Keratinocyte (primary cell): Measurements from ENCODE around the gene IL15. TPM values are rescaled to one million over a fixed set of nuclear protein-coding genes. Genes with fewer than 3 reads are reported as not detected.
"Not testable (repeated sequence)": the region's sequence is repeated elsewhere in the genome, so short reads cannot be mapped to it uniquely, and the experiment has no call there.

ENCODE experiments used
- DNase-seq: peaks from one replicate; pipeline ENCODE4 v3.0.0-alpha.2; 2011; ENCODE audit warnings: low read depth, missing footprints, low spot score
- FAIRE-seq: peaks from 2 replicates; lab custom pipeline; 2011; peaks lifted over from hg19 to GRCh38; lab: Jason Lieb, UNC
- H2AFZ ChIP-seq: 2 replicates; pipeline ENCODE4 v1.6.0; 2012; ENCODE audit warnings: low read length, control low read depth, inconsistent platforms; ENCODE audit not compliant: control insufficient read depth
- H3K27ac ChIP-seq: 2 replicates; pipeline ENCODE4 v1.5.1; 2011; ENCODE audit warnings: low read length; ENCODE audit not compliant: control insufficient read depth, insufficient read depth
- H3K27me3 ChIP-seq: 3 replicates; pipeline ENCODE4 v1.6.0; 2011; ENCODE audit warnings: low read length; ENCODE audit not compliant: control insufficient read depth, insufficient read depth; ENCODE audit errors: extremely low read depth
- H3K36me3 ChIP-seq, 2 experiments: 2 replicates in 1 of 2; 3 replicates in 1 of 2; pipeline ENCODE4 v1.5.1; 2011; ENCODE audit warnings: low read length in 2 of 2, mild to moderate bottlenecking in 1 of 2; ENCODE audit not compliant: control insufficient read depth in 2 of 2, insufficient read depth in 2 of 2; ENCODE audit errors: extremely low read depth in 1 of 2
- H3K4me1 ChIP-seq: 3 replicates; pipeline ENCODE4 v1.5.1; 2011; ENCODE audit warnings: low read length; ENCODE audit not compliant: control insufficient read depth, insufficient read depth; ENCODE audit errors: extremely low read depth
- H3K4me2 ChIP-seq: 3 replicates; pipeline ENCODE4 v1.6.0; 2011; ENCODE audit warnings: low read depth, low read length; ENCODE audit not compliant: control insufficient read depth, insufficient read depth; ENCODE audit errors: extremely low read depth
- H3K4me3 ChIP-seq, 3 experiments: fragments of 200-600 bp in 1 of 3; sonication (generic) in 1 of 3; 2 replicates in 2 of 3; 3 replicates in 1 of 3; pipeline ENCODE4 v1.5.1; 2011 to 2016; ENCODE audit warnings: low read length in 3 of 3, mild to moderate bottlenecking in 3 of 3, control low read depth in 2 of 3, inconsistent platforms in 1 of 3, low read depth in 1 of 3, mixed read lengths in 1 of 3, mixed run types in 1 of 3, moderate library complexity in 1 of 3; ENCODE audit not compliant: control insufficient read depth in 2 of 3, insufficient read depth in 2 of 3; ENCODE audit errors: extremely low read depth in 1 of 3
- H3K79me2 ChIP-seq: 2 replicates; pipeline ENCODE4 v1.6.0; 2012; ENCODE audit warnings: low read length; ENCODE audit not compliant: control insufficient read depth, insufficient read depth
- H3K9ac ChIP-seq: 3 replicates; pipeline ENCODE4 v1.6.0; 2011; ENCODE audit warnings: low read length; ENCODE audit not compliant: control insufficient read depth, insufficient read depth; ENCODE audit errors: extremely low read depth
- H3K9me1 ChIP-seq: 3 replicates; pipeline ENCODE4 v1.6.0; 2011; ENCODE audit warnings: low read length; ENCODE audit not compliant: control insufficient read depth, insufficient read depth; ENCODE audit errors: extremely low read depth
- H3K9me3 ChIP-seq: 2 replicates; pipeline ENCODE4 v1.5.1; 2012; ENCODE audit warnings: low read depth, low read length; ENCODE audit not compliant: control insufficient read depth
- H4K20me1 ChIP-seq: 3 replicates; pipeline ENCODE4 v1.6.0; 2011; ENCODE audit warnings: low read length; ENCODE audit not compliant: control insufficient read depth, insufficient read depth; ENCODE audit errors: extremely low read depth
- EZH2 ChIP-seq: IDR thresholded peaks from one replicate; pipeline ENCODE4 v1.6.1; 2012; ENCODE audit warnings: inconsistent platforms, mild to moderate bottlenecking, low read length, moderate library complexity
- dilution Hi-C: fragments of 300-500 bp; cut with MboI; formaldehyde crosslinking; loops from one replicate; pipeline ENCODE4 v1.7.0; 2020; ENCODE audit warnings: low sequenced_read_pairs; ENCODE audit not compliant: extremely low pct_ligation_motif_present
- polyA plus RNA-seq, 5 experiments: library from polyadenylated mRNA; depleted of rRNA in 3 of 5; stranded (reverse) in 3 of 5; stranded (forward) in 1 of 5; unstranded in 1 of 5; fragments of >200 nt; gene quantifications; 1 replicate in 1 of 5; 2 replicates in 3 of 5; 3 replicates in 1 of 5; pipeline versions ENCODE4 v1.2.1 to v1.2.3, GENCODE V29; 2011 to 2012; ENCODE audit warnings: missing spikeins in 2 of 5, low read depth in 1 of 5, low replicate concordance in 1 of 5
- TF ChIP-seq, protein P1 (sequence below), 3 experiments: IDR thresholded peaks in 1 of 3; conservative IDR thresholded peaks in 1 of 3; optimal IDR thresholded peaks in 1 of 3; 2 replicates in 2 of 3; 3 replicates in 1 of 3; pipeline versions ENCODE3 to v1.5.1; 2011; ENCODE audit warnings: low read length in 3 of 3, mild to moderate bottlenecking in 3 of 3, moderate library complexity in 2 of 3, control low read depth in 1 of 3, inconsistent platforms in 1 of 3; ENCODE audit not compliant: insufficient read depth in 2 of 3; ENCODE audit errors: extremely low read depth in 1 of 3

The IL15 gene
- polyA plus RNA-seq, 1 donor (not counting 4 experiments of a cell fraction or from before 2014, with no cell fraction given) = 1.4 TPM

DNA sequence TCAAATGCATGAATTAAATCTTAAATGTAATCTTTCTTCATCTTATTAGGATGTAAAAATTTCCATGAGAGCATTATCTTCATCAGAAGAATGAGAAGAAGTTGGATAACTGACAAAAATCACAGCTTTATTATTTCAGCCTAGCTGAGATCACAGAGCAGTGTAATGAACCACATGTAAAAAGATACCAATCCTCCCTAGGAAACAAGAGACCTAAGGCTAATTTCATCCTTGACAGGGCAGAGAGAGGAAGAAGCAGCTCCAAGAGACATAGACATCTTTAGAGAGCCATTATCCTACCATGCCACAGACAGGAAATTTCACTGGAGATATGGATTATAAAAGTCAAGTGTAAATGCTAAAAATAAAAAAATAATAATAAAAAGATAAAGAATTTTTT lies 40.9 kb upstream of the IL15 start:
- dilution Hi-C loops = no loop called here
- Histone ChIP-seq H3K4me3 (no peak overlapping the region), H3K4me2 (no peak overlapping the region), H3K79me2 (no peaks in the 10 kb centered on the region), H3K36me3 (no peaks in the 10 kb centered on the region), H3K4me1 (no peaks in the 10 kb centered on the region), H3K27me3 (no peaks in the 10 kb centered on the region), H2AFZ (no peak overlapping the region), H3K27ac (no peak overlapping the region), H4K20me1 (no peaks in the 10 kb centered on the region), H3K9me1 (no peaks in the 10 kb centered on the region), H3K9ac (no peak overlapping the region), H3K9me3 (peaks cover 3% of the 10 kb centered on the region)
- TF ChIP-seq EZH2 = no peak
- TF ChIP-seq, protein P1, sequence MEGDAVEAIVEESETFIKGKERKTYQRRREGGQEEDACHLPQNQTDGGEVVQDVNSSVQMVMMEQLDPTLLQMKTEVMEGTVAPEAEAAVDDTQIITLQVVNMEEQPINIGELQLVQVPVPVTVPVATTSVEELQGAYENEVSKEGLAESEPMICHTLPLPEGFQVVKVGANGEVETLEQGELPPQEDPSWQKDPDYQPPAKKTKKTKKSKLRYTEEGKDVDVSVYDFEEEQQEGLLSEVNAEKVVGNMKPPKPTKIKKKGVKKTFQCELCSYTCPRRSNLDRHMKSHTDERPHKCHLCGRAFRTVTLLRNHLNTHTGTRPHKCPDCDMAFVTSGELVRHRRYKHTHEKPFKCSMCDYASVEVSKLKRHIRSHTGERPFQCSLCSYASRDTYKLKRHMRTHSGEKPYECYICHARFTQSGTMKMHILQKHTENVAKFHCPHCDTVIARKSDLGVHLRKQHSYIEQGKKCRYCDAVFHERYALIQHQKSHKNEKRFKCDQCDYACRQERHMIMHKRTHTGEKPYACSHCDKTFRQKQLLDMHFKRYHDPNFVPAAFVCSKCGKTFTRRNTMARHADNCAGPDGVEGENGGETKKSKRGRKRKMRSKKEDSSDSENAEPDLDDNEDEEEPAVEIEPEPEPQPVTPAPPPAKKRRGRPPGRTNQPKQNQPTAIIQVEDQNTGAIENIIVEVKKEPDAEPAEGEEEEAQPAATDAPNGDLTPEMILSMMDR (optimal IDR thresholded peaks at IDR 0.05 in 1 of 3, IDR thresholded peaks at IDR 0.05 in 1 of 3, conservative IDR thresholded peaks at IDR 0.05 in 1 of 3; ENCODE audit: extremely low read depth in 1 of 3, insufficient read depth in 2 of 3, low read length in 3 of 3) = no peak
- DNase-seq (no peak), FAIRE-seq (no peak)

GRCh38 chr4:141599853-141600252 lies 36.5 kb upstream of the IL15 start:
- no peaks in the 10 kb centered on the region for H4K20me1 ChIP-seq
- H3K27me3 ChIP-seq = no peaks in the 10 kb centered on the region
- H3K9ac ChIP-seq = no peak overlapping the region
- dilution Hi-C loops = no loop called here
- DNase-seq (no peak), FAIRE-seq (no peak)
- no peak overlapping the region for H2AFZ ChIP-seq
- no peaks in the 10 kb centered on the region for H3K9me3 ChIP-seq
- no peaks in the 10 kb centered on the region for H3K4me1 ChIP-seq
- no peak overlapping the region for H3K27ac ChIP-seq
- H3K79me2 ChIP-seq = no peaks in the 10 kb centered on the region
- no peak overlapping the region for H3K4me2 ChIP-seq
- H3K4me3 ChIP-seq = no peak overlapping the region
- H3K9me1 ChIP-seq = no peaks in the 10 kb centered on the region
- TF ChIP-seq, protein P1 (optimal IDR thresholded peaks at IDR 0.05 in 1 of 3, IDR thresholded peaks at IDR 0.05 in 1 of 3, conservative IDR thresholded peaks at IDR 0.05 in 1 of 3; ENCODE audit: extremely low read depth in 1 of 3, insufficient read depth in 2 of 3, low read length in 3 of 3) = no peak
- no peak for TF ChIP-seq EZH2
- H3K36me3 ChIP-seq = no peaks in the 10 kb centered on the region

DNA sequence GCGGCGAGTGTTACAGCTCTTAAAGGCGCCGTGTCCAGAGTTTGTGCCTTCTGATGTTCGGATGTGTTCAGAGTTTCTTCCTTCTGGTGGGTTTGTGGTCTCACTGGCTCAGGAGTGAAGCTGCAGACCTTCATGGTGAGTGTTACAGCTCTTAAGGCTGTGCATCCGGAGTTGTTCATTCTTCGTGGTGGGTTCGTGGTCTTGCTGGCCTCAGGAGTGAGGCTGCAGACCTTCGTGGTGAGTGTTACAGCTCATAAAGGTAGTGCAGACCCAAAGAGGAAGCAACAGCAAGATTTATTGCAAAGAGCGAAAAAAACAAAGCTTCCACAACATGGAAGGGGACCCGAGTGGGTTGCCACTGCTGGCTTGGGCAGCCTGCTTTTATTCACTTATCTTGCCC lies 31.7 kb upstream of the IL15 start:
- FAIRE-seq, H3K9me3 ChIP-seq, dilution Hi-C loops, H4K20me1 ChIP-seq, H3K36me3 ChIP-seq, H2AFZ ChIP-seq, H3K79me2 ChIP-seq, H3K4me3 ChIP-seq, H3K9me1 ChIP-seq, H3K27ac ChIP-seq, H3K27me3 ChIP-seq, DNase-seq, H3K9ac ChIP-seq, H3K4me2 ChIP-seq, H3K4me1 ChIP-seq: not testable (repeated sequence)
